Stimulated activated CD4-positive, alpha-beta T cell treated with anti-CD3 and anti-CD28 coated beads, TNF-alpha, amount 100 ng/mL, for 24 hours (primary cell): ENCODE data around the gene CTIF.

Experiments used
- DNase-seq, 3 experiments: peaks; one replicate each; pipeline ENCODE4 v3.0.0-alpha.2; 2020; ENCODE audit warnings: low read depth in 3 of 3

CTIF gene

GRCh38 chr18:48728204-48728833, 189.5 kb downstream of the CTIF start:
- no peak for DNase-seq

GRCh38 chr18:48729404-48729803, 190.6 kb downstream of the CTIF start:
- DNase-seq, result no peak

GRCh38 chr18:48730010-48730409, 191.2 kb downstream of the CTIF start:
- no peak for DNase-seq

GRCh38 chr18:48732767-48733424, 194.1 kb downstream of the CTIF start:
- no peak for DNase-seq

- DNase-seq, result no peak
Measured at GRCh38 chr18:48733643-48734253, 194.9 kb downstream of the CTIF start.

- DNase-seq, result no peak
Measured at GRCh38 chr18:48734460-48734859, 195.6 kb downstream of the CTIF start.

- no peak for DNase-seq
Measured at GRCh38 chr18:48735080-48735676, 196.3 kb downstream of the CTIF start.

- DNase-seq, result no peak
Measured at GRCh38 chr18:48735681-48736255, 196.9 kb downstream of the CTIF start.

GRCh38 chr18:48736321-48737260, 197.8 kb downstream of the CTIF start:
- DNase-seq, result no peak

- DNase-seq, result no peak
Measured at GRCh38 chr18:48739266-48740067, 200.6 kb downstream of the CTIF start.

GRCh38 chr18:48740068-48740440, 201.2 kb downstream of the CTIF start:
- no peak for DNase-seq

- no peak for DNase-seq
Measured at GRCh38 chr18:48740851-48741485, 202.1 kb downstream of the CTIF start.

- DNase-seq, result no peak
Measured at GRCh38 chr18:48741866-48742265, 203.0 kb downstream of the CTIF start.

- DNase-seq, result no peak
Measured at GRCh38 chr18:48742304-48742703, 203.5 kb downstream of the CTIF start.

GRCh38 chr18:48742706-48743475, 204.1 kb downstream of the CTIF start:
- DNase-seq, result no peak

GRCh38 chr18:48743886-48744285, 205.1 kb downstream of the CTIF start:
- DNase-seq, result no peak

GRCh38 chr18:48745293-48745692, 206.5 kb downstream of the CTIF start:
- no peak for DNase-seq

- DNase-seq, result no peak
Measured at GRCh38 chr18:48749768-48750167, 210.9 kb downstream of the CTIF start.

GRCh38 chr18:48750485-48751175, 211.8 kb downstream of the CTIF start:
- DNase-seq, result no peak
